Measurements from ENCODE around the gene COL17A1. TPM values are rescaled to one million over a fixed set of nuclear protein-coding genes. Genes with fewer than 3 reads are reported as not detected.

Gene COL17A1
- total RNA-seq, 1 experiment from 2014 or later, result 0.26 TPM

GRCh38 chr10:104034401-104035193, 51.1 kb downstream of the COL17A1 start:
- CTCF ChIA-PET, result interaction anchor here (0.6 kb wide), 1 partner anchor 87 kb away, joined by 3 read pairs; no protein-coding TSS in a partner anchor
- peak; percentile 19 for ATAC-seq
- H3K36me3 ChIP-seq (ENCODE audit: control insufficient read depth, insufficient read depth, low read length), result 0 out of 2 replicates have a peak, but pooled peaks cover 2% of the 10 kb centered on the region

GRCh38 chr10:104033966-104034365, 51.7 kb downstream of the COL17A1 start:
- CTCF ChIA-PET, result interaction anchor here (0.6 kb wide), 1 partner anchor 87 kb away, joined by 3 read pairs; no protein-coding TSS in a partner anchor
- H3K27me3 ChIP-seq (ENCODE audit: control insufficient read depth, insufficient read depth, low read length), result no peaks in the 10 kb centered on the region
- DNase-seq (ENCODE audit: low read depth, low spot score) (no peak), ATAC-seq (no peak)
- H3K27ac ChIP-seq (ENCODE audit: low read length), result no peak overlapping the region
- no TSS peak for BruUV-seq (replicated peaks)
- intact Hi-C loops (cut with micrococcal nuclease; ENCODE audit: unreplicated experiment) (no loop called here), in situ Hi-C loops (cut with HindIII; ENCODE audit: low pct_unique_long_range_greater_than_20kb, low sequenced_read_pairs) (no loop called here)
- H3K9me3 ChIP-seq (ENCODE audit: control insufficient read depth, insufficient read depth, low read depth, low read length), result no peaks in the 10 kb centered on the region
- no peak overlapping the region for H3K4me3 ChIP-seq (ENCODE audit: low read depth in 2 of 2, low read length in 2 of 2)
- no peaks in the 10 kb centered on the region for H3K4me1 ChIP-seq (ENCODE audit: control insufficient read depth, insufficient read depth, low read length)
- no peak for TF ChIP-seq POLR2AphosphoS5 (IDR thresholded peaks at IDR 0.05; ENCODE audit: low read depth, low read length)
- no peak for TF ChIP-seq CTCF (IDR thresholded peaks at IDR 0.05)
- TF ChIP-seq REST (IDR thresholded peaks at IDR 0.05; ENCODE audit: insufficient read depth in 1 of 2, low read depth in 2 of 2, low read length in 1 of 2), result no peak
- no peak for TF ChIP-seq TCF7L2 (IDR thresholded peaks at IDR 0.05; ENCODE audit: low read depth, low read length)
- TF ChIP-seq SIN3A (IDR thresholded peaks at IDR 0.05; ENCODE audit: borderline replicate concordance, insufficient read depth, low read depth, low read length), result no peak
- POLR2A ChIA-PET, result no interaction called here
- 0 out of 2 replicates have a peak, but pooled peaks cover 2% of the 10 kb centered on the region for H3K36me3 ChIP-seq (ENCODE audit: control insufficient read depth, insufficient read depth, low read length)

More at GRCh38 chr10:104034401-104035193, 51.1 kb downstream of the COL17A1 start:
- Histone ChIP-seq H3K27me3 (ENCODE audit: control insufficient read depth, insufficient read depth, low read length) (no peaks in the 10 kb centered on the region), H3K4me3 (ENCODE audit: low read depth in 2 of 2, low read length in 2 of 2) (no peak overlapping the region), H3K4me1 (ENCODE audit: control insufficient read depth, insufficient read depth, low read length) (no peaks in the 10 kb centered on the region), H3K27ac (ENCODE audit: low read length) (no peak overlapping the region), H3K9me3 (ENCODE audit: control insufficient read depth, insufficient read depth, low read depth, low read length) (no peaks in the 10 kb centered on the region)
- BruUV-seq (replicated peaks), result no TSS peak
- POLR2A ChIA-PET, result no interaction called here
- no peak for DNase-seq (ENCODE audit: low read depth, low spot score)
- in situ Hi-C loops (cut with HindIII; ENCODE audit: low pct_unique_long_range_greater_than_20kb, low sequenced_read_pairs) (no loop called here), intact Hi-C loops (cut with micrococcal nuclease; ENCODE audit: unreplicated experiment) (no loop called here)
- TF ChIP-seq SIN3A (IDR thresholded peaks at IDR 0.05; ENCODE audit: borderline replicate concordance, insufficient read depth, low read depth, low read length), result no peak
- no peak for TF ChIP-seq REST (IDR thresholded peaks at IDR 0.05; ENCODE audit: insufficient read depth in 1 of 2, low read depth in 2 of 2, low read length in 1 of 2)
- TF ChIP-seq POLR2AphosphoS5 (IDR thresholded peaks at IDR 0.05; ENCODE audit: low read depth, low read length), result no peak
- TF ChIP-seq TCF7L2 (IDR thresholded peaks at IDR 0.05; ENCODE audit: low read depth, low read length), result no peak

Data from Panc1 (cell line).